ENCODE data around the gene UBE2I. TPM values are rescaled to one million over a fixed set of nuclear protein-coding genes. Genes with fewer than 3 reads are reported as not detected.

The UBE2I gene
- total and polyA plus RNA-seq, 2 of the 4 experiments (the other 2 are of a cell fraction): 30.8 to 140 TPM

GRCh38 chr16:1283996-1284616 is 25.3 kb upstream of the UBE2I start:
- Histone ChIP-seq H4K8ac (ENCODE audit: low read depth in 2 of 2, low read length in 2 of 2) (no peak overlapping the region), H2BK20ac (ENCODE audit: low read depth, low read length) (no peak overlapping the region), H3K9ac (ENCODE audit: low read depth, low read length) (no peak overlapping the region), H3K4me2 (ENCODE audit: low read depth, low read length) (no peak overlapping the region), H3K14ac (replicated peaks; ENCODE audit: low read depth, low read length) (no peak overlapping the region), H3K36me3 (ENCODE audit: control insufficient read depth, insufficient read depth, low read length) (no peaks in the 10 kb centered on the region), H2AFZ (replicated peaks; ENCODE audit: low read length, poor library complexity) (no peak overlapping the region), H3K56ac (ENCODE audit: extremely low read depth, insufficient read depth, low read length) (no peak overlapping the region), H2AK9ac (replicated peaks; ENCODE audit: low read depth, low read length, poor library complexity) (no peak overlapping the region), H4K5ac (ENCODE audit: low read depth, low read length) (no peak overlapping the region), H2AK5ac (ENCODE audit: low read depth, low read length) (no peak overlapping the region), H3K4me3 (ENCODE audit: insufficient read depth, low read depth, low read length) (no peak overlapping the region), H2BK120ac (ENCODE audit: low read depth, low read length) (no peak overlapping the region), H3K9me3 (ENCODE audit: control insufficient read depth, insufficient read depth, low read length) (no peaks in the 10 kb centered on the region), H3K4ac (ENCODE audit: low read depth, low read length) (no peak overlapping the region), H3K79me1 (ENCODE audit: low read depth in 1 of 2, low read length in 2 of 2) (no peaks in the 10 kb centered on the region), H3K23ac (ENCODE audit: low read depth, low read length) (no peak overlapping the region), H3K27ac (ENCODE audit: insufficient read depth, low read length) (no peak overlapping the region), H3K4me1 (ENCODE audit: control insufficient read depth, insufficient read depth, low read length) (no peaks in the 10 kb centered on the region), H2BK15ac (ENCODE audit: low read depth, low read length) (no peak overlapping the region), H2BK5ac (ENCODE audit: low read depth, low read length, poor library complexity, severe bottlenecking) (no peak overlapping the region), H3K27me3 (ENCODE audit: control insufficient read depth, insufficient read depth, low read length) (peaks cover 74% of the 10 kb centered on the region), H3K9me1 (ENCODE audit: insufficient read depth, low read length) (no peaks in the 10 kb centered on the region), H4K20me1 (ENCODE audit: insufficient read depth, low read length) (no peaks in the 10 kb centered on the region), H3K18ac (ENCODE audit: low read depth, low read length) (no peak overlapping the region), H4K91ac (ENCODE audit: insufficient read depth, low read depth, low read length) (no peak overlapping the region)
- ChIA-PET CTCF (no interaction called here), POLR2A (ENCODE audit: unreplicated experiment) (no interaction called here)
- 35% methylated on average over 7 of the region's 16 CpGs; no CpG with 5 or more reads in 1 of the 2 experiments for WGBS, 2 experiments (ENCODE audit: extremely low coverage in 2 of 2, insufficient read length in 1 of 2)
- DNase-seq (no peak), ATAC-seq (ENCODE audit: low read depth) (no peak)
- intact Hi-C loops (cut with micrococcal nuclease) (no loop called here), dilution Hi-C loops (cut with HindIII; ENCODE audit: low sequenced_read_pairs, unreplicated experiment) (no loop called here), in situ Hi-C loops (cut with MboI; ENCODE audit: low sequenced_read_pairs) (no loop called here)
- TF ChIP-seq USF2 (IDR thresholded peaks at IDR 0.05; ENCODE audit: low read depth, low read length): no peak
- TF ChIP-seq FOS (IDR thresholded peaks at IDR 0.05; ENCODE audit: low read depth, low read length): no peak
- TF ChIP-seq BHLHE40 (IDR thresholded peaks at IDR 0.05; ENCODE audit: low read depth, low read length): no peak
- TF ChIP-seq CEBPB (IDR thresholded peaks at IDR 0.05; ENCODE audit: low read depth, low read length): no peak
- no peak for TF ChIP-seq CTCF (conservative IDR thresholded peaks at IDR 0.05; ENCODE audit: low read depth, low read length)
- TF ChIP-seq ELK1 (IDR thresholded peaks at IDR 0.05; ENCODE audit: borderline replicate concordance, low read depth, low read length): no peak
- no peak for TF ChIP-seq SMC3 (IDR thresholded peaks at IDR 0.05; ENCODE audit: low read depth, low read length)
- TF ChIP-seq NFE2L2 (IDR thresholded peaks at IDR 0.05; ENCODE audit: low read depth, low read length): no peak
- TF ChIP-seq MAFK (IDR thresholded peaks at IDR 0.05; ENCODE audit: low read depth, low read length): no peak
- TF ChIP-seq RCOR1 (IDR thresholded peaks at IDR 0.05; ENCODE audit: insufficient replicate concordance, low read length): no peak
- TF ChIP-seq MAZ (IDR thresholded peaks at IDR 0.05; ENCODE audit: borderline replicate concordance, low read depth, low read length): no peak
- TF ChIP-seq POLR2A (IDR thresholded peaks at IDR 0.05; ENCODE audit: low read depth, low read length): no peak
- TF ChIP-seq CHD1 (IDR thresholded peaks at IDR 0.05; ENCODE audit: low read depth, low read length): no peak
- TF ChIP-seq RFX5 (IDR thresholded peaks at IDR 0.05; ENCODE audit: low read depth, low read length): no peak
- no peak for TF ChIP-seq MXI1 (IDR thresholded peaks at IDR 0.05; ENCODE audit: borderline replicate concordance, low read depth, low read length)
- no peak for TF ChIP-seq RAD21 (IDR thresholded peaks at IDR 0.05; ENCODE audit: low read length)
- no TSS peak for BruUV-seq (replicated peaks)
